GM12801 (cell line): Measurements from ENCODE around the gene ING1.

ENCODE experiments used
- CTCF ChIP-seq: IDR thresholded peaks from one replicate; pipeline ENCODE4 v1.5.1; 2011; ENCODE audit warnings: control low read depth; ENCODE audit not compliant: insufficient read length; ENCODE audit errors: extremely low read depth

ING1 gene

GRCh38 chr13:110734561-110734960 is 21.1 kb downstream of the ING1 start:
- no peak for TF ChIP-seq CTCF

- no peak for TF ChIP-seq CTCF
Measured at GRCh38 chr13:110737555-110737954, 24.1 kb downstream of the ING1 start.

GRCh38 chr13:110743687-110744086 is 30.2 kb downstream of the ING1 start:
- TF ChIP-seq CTCF = no peak

GRCh38 chr13:110746438-110746837 is 32.9 kb downstream of the ING1 start:
- TF ChIP-seq CTCF = no peak

- TF ChIP-seq CTCF = no peak
Measured at GRCh38 chr13:110748271-110748670, 34.8 kb downstream of the ING1 start.

- TF ChIP-seq CTCF = no peak
Measured at GRCh38 chr13:110756219-110756631, 42.7 kb downstream of the ING1 start.

GRCh38 chr13:110757296-110757695 is 43.8 kb downstream of the ING1 start:
- no peak for TF ChIP-seq CTCF
